ENCODE results near the gene BCL2A1. TPM values are rescaled to one million over a fixed set of nuclear protein-coding genes. Genes with fewer than 3 reads are reported as not detected.

The BCL2A1 gene
- total and polyA plus RNA-seq, 2 donors (not counting 1 experiment from before 2014, with no cell fraction given), result 33.8 to 49.2 TPM

GRCh38 chr15:79972863-79973262, 1.9 kb upstream of the BCL2A1 start:
- Histone ChIP-seq H3K4me1 (ENCODE audit: control insufficient read depth in 2 of 2, insufficient read depth in 2 of 2, low read length in 2 of 2) (peaks cover 57 to 67% of the 10 kb centered on the region in 2 donors), H3K36me3 (replicated peaks in 1 of 2; ENCODE audit: control extremely low read depth in 1 of 2, control insufficient read depth in 1 of 2, extremely low read depth in 1 of 2, insufficient read depth in 2 of 2, low read length in 1 of 2) (no peaks in the 10 kb centered on the region), H3K27me3 (replicated peaks in 1 of 4; ENCODE audit: control extremely low read depth in 1 of 4, control insufficient read depth in 3 of 4, insufficient read depth in 4 of 4, low read length in 3 of 4) (no peaks in the 10 kb centered on the region), H4K20me1 (ENCODE audit: control insufficient read depth, insufficient read depth, low read length, poor library complexity, severe bottlenecking) (peaks cover 11% of the 10 kb centered on the region), H3K27ac (ENCODE audit: low read length in 2 of 2) (no peak overlapping the region), H3K79me2 (ENCODE audit: control insufficient read depth, insufficient read depth, low read length) (peaks cover 34% of the 10 kb centered on the region), H2AFZ (ENCODE audit: insufficient read depth, low read depth, low read length, poor library complexity, severe bottlenecking) (no peak overlapping the region), H3K4me2 (replicated peaks; ENCODE audit: low read depth, low read length, poor library complexity, severe bottlenecking) (no peak overlapping the region), H3K9ac (ENCODE audit: low read length) (no peak overlapping the region), H3K9me3 (ENCODE audit: control extremely low read depth in 1 of 3, control insufficient read depth in 2 of 3, insufficient read depth in 1 of 3, low read length in 2 of 3) (no peaks in the 10 kb centered on the region), H3K4me3 (ENCODE audit: control extremely low read depth in 1 of 5, extremely low read depth in 1 of 5, insufficient read depth in 1 of 5, low read depth in 2 of 5, low read length in 4 of 5) (no peak overlapping the region)
- TF ChIP-seq EZH2 (IDR thresholded peaks at IDR 0.05; ENCODE audit: borderline replicate concordance, insufficient read depth, low read depth, low read length, poor library complexity, severe bottlenecking) (no peak), CTCF (IDR thresholded peaks at IDR 0.05) (no peak)
- CTCF ChIA-PET, result no interaction called here
- Mint-ChIP-seq H3K27me3 (no peaks in the 10 kb centered on the region), H3K4me1 (peaks cover 58% of the 10 kb centered on the region), H3K27ac (no peak overlapping the region), H3K4me3 (peak overlapping the region; percentile 10), H3K9me3 (ENCODE audit: insufficient read depth) (no peaks in the 10 kb centered on the region)
- intact Hi-C loops (cut with micrococcal nuclease), result no loop called here
- POLR2A ChIA-PET, result interaction anchor here (0.7 kb wide), 1 partner anchor 179 kb away, joined by 3 read pairs; no protein-coding TSS in a partner anchor
- WGBS (ENCODE audit: insufficient coverage), result no CpG with 5 or more reads among the region's 3 CpGs
- ATAC-seq (ENCODE audit: low read depth), result no peak
- no peak for DNase-seq

GRCh38 chr15:79970181-79970580, 815 bp downstream of the BCL2A1 start:
- no peak for ATAC-seq (ENCODE audit: low read depth)
- ChIA-PET POLR2A (interaction anchor here (0.7 to 1.7 kb wide), 2 partner anchors 12 to 47 kb away, joined by 3 to 7 read pairs; no protein-coding TSS in a partner anchor), CTCF (interaction anchor here (0.9 to 2.4 kb wide), 3 partner anchors 13 to 74 kb away, joined by 3 to 10 read pairs (median 3); partner anchors contain the start of gene MTHFS)
- Histone ChIP-seq H3K79me2 (ENCODE audit: control insufficient read depth, insufficient read depth, low read length) (peaks cover 56% of the 10 kb centered on the region), H3K36me3 (replicated peaks in 1 of 2; ENCODE audit: control extremely low read depth in 1 of 2, control insufficient read depth in 1 of 2, extremely low read depth in 1 of 2, insufficient read depth in 2 of 2, low read length in 1 of 2) (no peaks in the 10 kb centered on the region), H3K27ac (ENCODE audit: low read length in 2 of 2) (peak overlapping the region; percentile 75 to 79), H2AFZ (ENCODE audit: insufficient read depth, low read depth, low read length, poor library complexity, severe bottlenecking) (peak overlapping the region; percentile 2), H3K9ac (ENCODE audit: low read length) (peak overlapping the region; percentile 59), H3K4me1 (ENCODE audit: control insufficient read depth in 2 of 2, insufficient read depth in 2 of 2, low read length in 2 of 2) (peaks cover 51 to 62% of the 10 kb centered on the region in 2 donors), H3K4me3 (ENCODE audit: control extremely low read depth in 1 of 5, extremely low read depth in 1 of 5, insufficient read depth in 1 of 5, low read depth in 2 of 5, low read length in 4 of 5) (peak overlapping the region; percentile 33 to 88 (median 57)), H4K20me1 (ENCODE audit: control insufficient read depth, insufficient read depth, low read length, poor library complexity, severe bottlenecking) (peaks cover 10% of the 10 kb centered on the region), H3K27me3 (replicated peaks in 1 of 4; ENCODE audit: control extremely low read depth in 1 of 4, control insufficient read depth in 3 of 4, insufficient read depth in 4 of 4, low read length in 3 of 4) (no peaks in the 10 kb centered on the region), H3K4me2 (replicated peaks; ENCODE audit: low read depth, low read length, poor library complexity, severe bottlenecking) (peak overlapping the region; percentile 57), H3K9me3 (ENCODE audit: control extremely low read depth in 1 of 3, control insufficient read depth in 2 of 3, insufficient read depth in 1 of 3, low read length in 2 of 3) (no peaks in the 10 kb centered on the region)
- WGBS (ENCODE audit: insufficient coverage), result no CpG with 5 or more reads among the region's 1 CpG
- peak overlapping the region; percentile 90 for H3K27ac Mint-ChIP-seq
- peak overlapping the region; percentile 91 for H3K4me3 Mint-ChIP-seq
- H3K4me1 Mint-ChIP-seq, result peaks cover 63% of the 10 kb centered on the region
- TF ChIP-seq EZH2 (IDR thresholded peaks at IDR 0.05; ENCODE audit: borderline replicate concordance, insufficient read depth, low read depth, low read length, poor library complexity, severe bottlenecking) (no peak), CTCF (IDR thresholded peaks at IDR 0.05) (no peak)
- no peaks in the 10 kb centered on the region for H3K9me3 Mint-ChIP-seq (ENCODE audit: insufficient read depth)
- intact Hi-C loops (cut with micrococcal nuclease), result loop anchor here (2.0 kb wide), 2 partner anchors 73 to 89 kb away; partner anchors contain the start of genes MTHFS and ZFAND6
- H3K27me3 Mint-ChIP-seq, result no peaks in the 10 kb centered on the region
- DNase-seq, result no peak

All from B cell (primary cell).